ENCODE measurements around the gene RNF166.
"Not testable (repeated sequence)": the region's sequence is repeated elsewhere in the genome, so short reads cannot be mapped to it uniquely, and the experiment has no call there.

The RNF166 gene

DNA sequence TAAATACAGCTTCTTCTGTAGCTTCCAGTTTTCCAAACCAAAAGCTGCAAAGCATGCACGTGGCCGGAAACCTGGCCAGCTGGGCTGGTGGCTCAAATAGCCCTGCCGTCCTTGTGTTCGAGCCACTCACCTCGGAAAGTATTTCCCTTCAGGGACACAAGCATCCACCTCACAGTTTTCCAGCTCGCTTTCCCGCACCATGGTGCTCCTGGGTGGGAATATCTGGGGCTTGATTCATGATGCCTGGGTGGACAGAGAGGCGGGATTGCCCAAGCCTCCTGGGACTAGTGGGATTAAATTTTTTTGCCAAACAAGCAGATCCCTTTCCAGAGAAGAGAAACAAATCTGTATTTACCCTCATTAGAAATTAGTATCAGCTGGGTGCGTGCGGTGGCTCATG, 36.2 kb downstream of the RNF166 start:
- FAIRE-seq = no peak

DNA sequence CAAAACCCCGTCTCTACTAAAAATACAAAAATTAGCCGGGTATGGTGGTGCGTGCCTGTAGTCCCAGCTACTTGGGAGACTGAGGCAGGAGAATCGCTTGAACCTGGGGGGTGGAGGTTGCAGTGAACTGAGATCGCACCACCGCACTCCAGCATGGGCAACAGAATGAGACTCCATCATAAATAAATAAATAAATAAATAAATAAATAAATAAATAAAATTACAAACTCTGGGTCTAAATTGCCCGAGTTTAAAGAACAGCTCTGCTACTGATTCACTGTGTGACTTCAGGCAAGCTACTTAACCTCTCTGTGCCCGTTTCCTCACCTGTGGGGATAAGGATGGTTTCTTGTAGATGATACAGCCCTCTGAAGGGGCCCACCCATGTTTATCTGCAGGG, 36.7 kb downstream of the RNF166 start:
- FAIRE-seq = not testable (repeated sequence)

DNA sequence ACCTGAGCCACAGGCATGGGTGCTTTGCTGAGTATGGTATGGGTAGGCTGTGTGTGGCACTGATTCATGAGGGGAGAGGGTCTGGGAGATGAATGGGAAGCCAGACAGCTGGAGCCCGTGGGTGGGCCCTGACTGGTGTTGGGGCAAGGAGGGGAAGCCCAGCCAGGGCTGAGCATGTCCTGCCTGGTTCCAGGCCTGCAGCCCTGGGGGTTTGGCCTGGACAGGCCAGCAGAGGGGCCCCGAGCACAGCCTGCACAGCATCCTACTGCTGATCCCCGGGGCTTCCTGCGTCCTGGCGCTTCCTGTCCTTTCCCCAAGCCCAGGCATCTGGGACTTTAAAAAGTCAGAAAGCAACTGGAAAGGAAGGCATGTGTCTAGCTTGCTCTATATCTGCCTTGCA, 38.7 kb downstream of the RNF166 start:
- FAIRE-seq = no peak

DNA sequence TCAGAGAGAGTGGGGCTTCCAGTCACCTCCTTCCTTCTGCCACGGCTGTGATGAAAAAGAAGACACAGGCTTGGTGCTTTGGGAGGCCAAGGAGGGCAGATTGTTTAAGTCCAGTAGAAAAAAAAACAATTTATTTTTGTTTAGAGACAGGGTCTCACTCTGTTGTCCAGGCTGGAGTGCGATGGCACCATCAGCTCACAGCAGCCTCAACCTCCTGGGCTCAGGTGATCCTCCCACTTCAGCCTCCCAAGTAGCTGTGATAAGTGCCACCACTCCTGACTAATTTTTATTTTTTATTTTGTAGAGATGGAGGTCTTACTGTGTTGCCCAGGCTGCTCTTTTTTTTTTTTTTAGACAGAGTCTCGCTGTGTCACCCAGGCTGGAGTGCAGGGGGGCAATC, 40.6 kb downstream of the RNF166 start:
- no peak for FAIRE-seq

DNA sequence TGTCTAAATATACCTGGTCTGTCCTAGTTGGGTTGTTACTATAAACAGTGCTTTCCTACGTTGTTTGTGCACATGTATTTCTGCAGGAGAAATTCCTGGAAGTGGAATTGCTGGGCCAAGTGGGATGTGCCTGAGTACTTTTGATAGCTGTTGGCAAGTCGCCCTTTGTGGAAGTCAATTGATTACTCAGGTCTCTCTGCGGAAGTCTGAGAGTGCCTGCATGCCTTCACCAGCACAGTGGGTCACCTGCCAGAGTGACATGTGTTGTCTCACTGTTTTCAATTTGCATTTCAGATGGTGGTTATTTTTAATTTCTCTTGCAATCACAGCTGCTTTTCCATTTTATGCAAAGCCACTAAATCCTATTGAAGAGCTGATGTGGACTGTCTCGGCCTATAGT, 41.1 kb downstream of the RNF166 start:
- no peak for FAIRE-seq

DNA sequence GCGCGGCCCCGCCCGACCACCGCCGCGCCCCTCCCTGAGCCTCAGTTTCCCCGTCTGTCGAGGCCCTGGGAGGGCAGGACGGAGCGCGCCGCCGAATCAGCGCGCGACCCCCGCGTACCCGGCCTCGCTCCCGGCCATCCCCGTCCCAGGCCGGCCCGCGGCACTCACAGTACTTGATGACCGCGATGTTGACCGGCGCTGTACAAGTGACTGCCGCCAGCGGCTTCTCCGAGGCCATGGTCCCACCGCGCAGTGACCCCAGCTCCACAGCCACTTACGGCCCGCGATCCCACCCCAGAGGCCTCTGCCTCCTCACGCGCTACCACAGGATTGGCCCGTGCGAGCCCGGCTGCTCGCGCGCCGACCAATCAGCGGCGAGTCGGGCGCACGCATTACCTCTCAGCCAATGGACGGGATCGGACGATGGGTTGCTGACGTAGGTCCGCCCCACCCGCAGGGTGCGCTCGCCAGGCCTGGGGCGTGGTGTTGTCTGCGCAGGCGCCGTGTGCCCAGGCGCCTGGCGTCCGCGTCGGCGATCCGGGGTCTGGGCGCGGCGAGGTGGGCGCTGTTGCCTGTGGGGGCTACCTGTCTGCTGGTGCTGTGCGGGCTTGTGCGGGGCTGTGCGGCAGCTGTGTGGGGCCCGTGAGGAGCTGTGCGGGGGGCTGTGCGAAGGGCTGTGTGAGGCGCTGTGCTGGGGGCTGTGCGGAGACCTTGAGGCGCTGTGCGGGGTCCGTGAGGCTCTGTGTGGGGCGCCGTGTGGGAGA, 43.2 kb downstream of the RNF166 start, which contains the start of gene MVD:
Gene MVD, minus strand, starts transcription at position 249 of the 764 bp plus-strand sequence. Its CDS starts 11 bp downstream, at position 238.
- no peak for FAIRE-seq

DNA sequence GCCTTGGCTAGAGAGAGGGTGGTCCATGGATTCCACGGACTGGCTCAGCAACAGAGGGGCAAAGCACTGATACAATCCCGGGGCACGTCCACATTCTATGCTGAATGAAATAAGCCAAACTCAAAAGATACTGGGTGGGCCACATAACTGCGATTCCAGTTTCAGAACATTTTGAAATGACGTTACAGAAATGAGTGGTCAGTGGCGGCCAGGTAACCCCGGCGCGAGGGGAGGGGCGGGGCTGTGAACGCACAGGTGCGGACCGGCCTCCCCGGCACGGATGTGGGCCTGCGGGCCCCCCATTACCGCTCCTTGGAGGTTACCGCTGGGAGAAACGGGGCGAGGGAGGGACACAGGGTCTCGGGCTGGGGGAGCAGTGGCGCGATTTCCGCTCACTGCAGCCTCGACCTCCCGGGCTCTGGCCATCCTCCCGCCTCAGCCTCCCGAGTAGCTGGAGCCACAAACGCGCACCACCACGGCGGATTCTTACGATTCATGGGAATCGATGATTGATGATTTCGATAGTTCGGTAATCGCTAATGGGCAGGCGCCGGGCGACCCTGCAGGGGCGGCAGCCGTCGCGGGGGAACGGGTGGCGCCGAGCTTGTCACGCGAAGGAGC, 43.9 kb downstream of the RNF166 start:
- no peak for FAIRE-seq

DNA sequence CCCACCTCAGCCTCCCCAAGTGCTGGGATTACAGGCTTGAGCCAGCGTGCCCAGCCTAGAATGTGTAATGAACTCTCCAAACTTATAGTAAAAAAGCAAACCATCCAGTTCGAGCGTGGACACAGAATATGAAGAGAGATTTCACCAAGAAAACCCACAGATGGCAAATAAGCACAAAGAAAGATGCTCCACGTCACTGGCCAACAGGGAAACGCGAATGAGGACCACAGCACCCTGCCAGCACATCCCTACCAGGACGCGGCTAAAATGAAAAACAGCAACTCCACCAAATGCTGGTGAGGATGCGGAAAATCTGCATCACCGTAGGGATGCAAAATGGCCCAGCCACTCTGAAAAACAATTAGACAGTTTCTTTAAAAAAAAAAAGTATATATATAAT, 44.7 kb downstream of the RNF166 start:
- FAIRE-seq = no peak

DNA sequence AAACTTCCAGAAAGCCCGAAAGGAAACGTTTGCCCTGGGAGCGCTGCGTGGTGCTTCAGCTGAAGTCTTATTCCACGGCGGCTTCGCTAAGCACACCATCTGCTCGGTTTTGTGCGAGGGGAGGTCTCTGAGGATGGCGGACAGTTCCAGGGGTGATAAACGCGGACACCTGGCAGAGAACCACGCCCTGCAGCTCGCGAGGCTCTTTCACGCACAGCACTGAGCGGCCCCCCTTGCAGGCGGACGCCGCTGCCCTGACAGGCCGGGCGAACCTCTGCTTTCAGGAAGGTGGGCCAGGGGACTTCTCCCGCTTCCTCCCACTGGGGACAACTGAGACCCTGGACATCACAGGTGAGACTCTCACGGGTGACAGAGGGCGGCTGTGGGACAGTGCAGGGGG, 47.0 kb downstream of the RNF166 start:
- FAIRE-seq = no peak

DNA sequence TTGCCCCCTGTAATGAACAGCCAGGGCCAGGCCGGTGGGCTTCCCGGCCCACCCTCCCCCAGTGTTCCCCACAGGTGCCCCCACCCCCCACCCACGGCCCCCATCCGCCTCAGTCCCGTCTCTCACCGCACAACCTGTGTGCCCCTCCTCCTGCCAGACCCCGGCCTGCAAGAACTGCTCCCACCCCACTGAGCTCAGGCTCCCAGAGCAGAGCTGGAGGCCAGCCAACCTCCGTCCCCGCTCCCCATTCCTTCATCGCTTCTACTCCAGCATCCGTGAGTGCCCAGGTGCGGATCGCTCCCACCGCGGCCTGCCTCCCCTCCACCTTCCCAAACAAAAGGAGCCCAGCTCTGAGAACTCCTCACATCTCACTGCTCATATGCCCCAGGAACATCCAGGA, 47.5 kb downstream of the RNF166 start:
- no peak for FAIRE-seq

DNA sequence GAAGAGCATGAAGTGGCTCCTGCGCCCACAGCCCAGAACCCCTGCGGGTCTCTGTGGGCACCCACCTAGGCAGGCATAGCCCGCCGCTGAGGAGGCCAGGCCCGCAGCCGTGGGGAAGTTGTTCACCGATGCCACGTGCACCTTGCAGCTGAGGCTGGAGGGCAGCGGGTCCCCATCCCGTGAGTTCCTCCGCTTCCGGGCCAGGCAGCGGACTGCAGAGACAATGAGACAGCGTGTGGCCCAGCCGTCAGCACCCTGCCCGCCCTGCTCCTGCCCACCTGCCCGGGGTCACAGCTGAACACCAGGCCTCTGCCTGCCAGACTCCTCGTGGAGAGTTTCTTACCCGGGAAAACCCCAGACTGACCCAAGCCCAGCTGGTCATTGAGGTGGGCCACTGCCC, 48.8 kb downstream of the RNF166 start:
- FAIRE-seq = no peak

DNA sequence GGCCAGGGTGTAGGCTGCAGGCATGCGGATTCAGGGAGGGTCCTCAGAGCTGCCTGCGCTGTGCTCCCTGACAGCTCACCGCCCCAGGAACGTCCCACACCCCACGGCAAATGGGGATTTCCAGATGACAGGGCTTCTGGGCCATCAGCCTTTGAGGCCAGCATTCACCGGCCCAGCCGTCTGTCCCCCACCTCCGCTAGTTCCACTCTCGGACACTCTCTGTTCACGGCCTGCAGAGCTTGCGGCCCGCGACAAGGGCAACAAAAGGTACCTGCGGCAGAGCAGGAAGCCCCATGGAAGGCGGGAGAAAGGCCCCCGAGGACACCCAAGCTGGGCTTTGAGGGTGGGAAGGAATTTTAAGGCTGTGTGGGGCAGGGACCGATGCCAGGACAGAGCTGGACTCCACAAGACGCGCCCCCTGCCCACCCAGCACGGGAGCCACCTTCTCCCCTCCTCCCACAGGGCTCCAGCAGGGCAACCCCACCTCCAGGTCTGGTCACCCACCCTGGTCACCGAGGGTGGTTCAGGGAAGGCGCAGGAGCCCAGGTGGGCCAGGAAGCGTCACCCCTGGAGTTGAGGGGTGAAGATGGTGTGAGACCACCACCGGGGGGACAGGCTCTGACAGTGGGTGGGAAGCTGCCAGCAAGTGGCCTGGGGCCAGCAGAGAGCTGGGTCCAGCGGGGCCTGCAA, 49.8 kb downstream of the RNF166 start:
- FAIRE-seq = no peak

DNA sequence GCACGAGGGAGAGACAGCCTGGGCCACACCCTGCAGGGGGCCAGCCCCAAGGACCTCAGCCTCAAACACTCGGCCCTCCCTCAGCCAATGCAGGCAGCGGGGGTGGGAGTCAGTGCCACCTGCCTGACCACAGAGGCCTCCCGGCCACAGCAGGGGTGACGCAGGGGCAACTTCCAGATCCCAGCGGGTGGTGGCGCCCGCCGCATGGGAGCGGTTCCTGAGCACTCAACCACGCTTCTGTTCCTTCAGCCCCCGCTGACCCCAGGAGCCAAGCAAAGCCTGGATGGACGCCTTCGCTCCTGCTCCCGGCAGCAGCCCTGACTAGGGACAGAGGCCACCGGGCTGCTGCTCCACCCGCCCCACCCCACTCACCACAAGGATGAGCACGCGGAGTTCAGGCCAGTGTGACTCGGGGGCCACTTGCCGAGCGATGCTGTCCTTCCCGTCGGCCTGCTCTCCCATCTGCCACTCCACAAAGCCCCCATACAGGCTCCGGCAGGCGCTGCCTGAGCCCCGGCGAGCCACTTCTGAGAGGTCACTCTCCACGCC, 50.4 kb downstream of the RNF166 start:
- no peak for FAIRE-seq

DNA sequence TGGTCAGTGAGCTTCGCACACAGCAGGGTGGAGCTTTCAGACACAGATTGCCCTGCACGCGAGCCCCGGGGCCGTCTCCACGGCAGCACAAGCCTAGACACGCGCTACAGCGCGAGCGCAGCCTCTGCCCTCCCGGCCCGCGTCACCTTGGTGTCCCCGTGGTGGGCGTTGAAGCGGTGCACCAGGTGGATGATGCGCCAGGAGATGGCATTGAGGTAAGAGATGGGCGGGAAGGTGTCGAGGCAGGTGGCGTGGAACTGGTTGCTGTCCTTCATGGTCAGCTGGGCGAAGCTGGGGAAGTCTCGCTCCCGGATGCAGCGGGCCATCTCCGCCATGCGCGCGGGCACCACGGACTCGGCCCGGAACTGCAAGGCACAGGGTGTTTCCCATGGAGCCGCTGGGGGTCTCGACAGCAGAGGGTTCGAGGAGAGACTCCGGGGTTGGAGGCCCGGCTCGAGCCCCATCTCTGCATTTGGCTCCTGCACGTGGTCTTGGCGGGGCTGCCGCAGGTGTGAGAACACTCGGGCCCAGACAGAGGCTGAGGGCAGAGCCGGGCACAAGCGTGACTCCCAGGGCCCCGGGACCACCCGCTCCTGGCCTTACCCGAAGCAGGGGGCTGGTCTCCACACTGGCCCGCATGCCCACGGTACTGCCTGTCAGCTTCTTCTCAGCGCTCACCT, 51.0 kb downstream of the RNF166 start:
- FAIRE-seq = no peak

DNA sequence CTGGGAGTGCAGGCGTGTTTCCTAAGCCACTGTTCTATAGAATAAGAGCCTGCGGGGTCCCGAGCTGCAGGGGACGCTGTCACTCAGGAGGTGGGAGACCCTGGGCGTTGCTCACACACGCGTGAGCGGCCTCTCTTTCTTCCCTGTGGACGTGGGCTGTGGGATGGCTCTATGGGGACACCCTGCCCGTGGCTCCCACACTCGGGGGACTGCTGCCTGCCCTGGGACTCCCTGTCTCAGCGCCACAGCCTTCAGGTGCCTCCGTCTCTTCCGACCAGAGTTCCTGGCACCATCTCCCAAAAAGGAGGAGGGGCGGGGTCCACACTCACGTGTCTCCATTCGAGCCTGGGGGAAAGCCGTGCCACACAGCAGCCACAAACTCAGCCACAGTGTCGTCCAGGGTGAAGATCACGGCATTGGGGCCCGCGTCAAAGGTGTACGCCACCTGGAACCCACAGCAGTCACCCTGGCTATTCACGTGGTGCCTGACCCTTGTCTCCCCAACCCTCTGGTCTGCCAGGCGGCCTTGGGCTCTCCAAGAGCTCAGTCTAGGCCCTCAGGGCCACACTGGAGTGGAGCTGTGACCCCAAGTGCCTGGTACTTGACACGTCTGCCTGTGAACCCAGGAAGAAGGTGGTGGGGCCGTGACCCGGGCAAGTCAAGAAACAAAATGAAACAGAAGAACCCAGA, 51.7 kb downstream of the RNF166 start:
- FAIRE-seq = no peak

DNA sequence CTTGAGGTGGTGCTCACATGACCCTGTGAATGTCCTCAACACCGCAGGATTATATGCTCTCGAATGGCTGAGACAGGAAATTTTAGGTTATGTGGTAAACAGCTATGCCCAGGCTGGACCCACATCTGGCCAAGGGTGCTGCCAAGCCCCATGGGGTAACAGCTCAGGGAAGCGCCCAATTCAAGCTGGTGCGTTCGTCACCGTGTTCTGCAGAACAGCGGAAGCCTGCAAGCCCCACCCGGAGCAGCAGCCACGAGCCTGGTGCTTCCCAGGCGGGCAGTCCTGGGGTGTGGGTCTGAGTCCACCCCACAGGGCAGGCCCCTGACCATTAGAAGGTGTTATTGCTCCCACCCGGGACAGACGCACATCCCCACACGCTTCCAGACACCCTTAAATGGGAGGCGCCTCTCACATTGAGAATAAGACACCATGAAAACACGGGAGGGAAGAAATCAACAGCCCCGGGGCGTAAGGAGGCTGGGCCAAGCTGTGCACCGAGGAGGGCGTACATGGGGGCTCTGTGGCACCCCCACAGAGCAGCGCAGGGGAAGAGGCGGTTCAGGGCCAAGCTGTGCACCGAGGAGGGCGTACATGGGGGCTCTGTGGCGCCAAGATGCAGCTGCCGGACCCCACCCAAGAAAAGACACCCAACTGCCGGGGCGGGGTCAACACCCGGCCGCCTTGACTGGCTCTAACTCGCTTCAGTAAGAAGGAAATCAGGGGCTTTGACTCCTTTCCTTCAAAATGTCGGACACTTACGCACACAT, 52.4 kb downstream of the RNF166 start:
- no peak for FAIRE-seq

DNA sequence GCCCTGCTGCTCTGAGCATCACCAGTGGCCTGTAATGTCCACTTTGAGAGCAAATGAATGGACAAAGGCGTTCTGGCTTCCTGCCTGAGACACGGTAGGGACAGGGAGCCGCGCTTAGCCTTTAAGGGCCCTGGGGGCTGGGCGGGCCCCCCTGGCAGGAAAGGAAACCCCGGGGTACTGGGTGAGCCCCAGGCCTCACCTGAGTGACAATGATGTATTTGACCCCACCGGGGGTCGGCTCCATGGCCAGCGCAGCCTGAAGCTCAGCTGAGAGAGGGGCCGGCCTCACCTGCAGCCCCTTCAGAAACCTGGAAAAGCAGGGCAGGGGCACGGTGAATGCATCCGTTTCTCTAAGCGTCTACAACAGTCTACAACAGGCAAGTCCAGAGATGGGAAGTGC, 53.1 kb downstream of the RNF166 start:
- FAIRE-seq = no peak

DNA sequence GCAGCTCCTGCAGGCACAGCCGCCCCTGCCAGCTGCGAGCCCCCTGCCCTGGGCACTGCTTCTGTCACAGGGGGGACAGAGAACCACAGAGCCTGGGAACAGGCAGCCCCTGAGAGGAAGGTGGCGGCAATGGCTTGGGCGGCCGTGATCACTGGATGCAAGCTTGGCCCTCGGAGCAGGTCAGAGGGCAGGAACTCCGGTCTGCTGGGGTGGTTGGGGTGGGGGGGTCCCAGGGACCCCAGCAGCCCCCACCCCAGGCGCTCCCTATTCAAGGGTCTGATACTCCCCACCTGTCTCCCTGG, 53.5 kb downstream of the RNF166 start:
- FAIRE-seq = no peak

DNA sequence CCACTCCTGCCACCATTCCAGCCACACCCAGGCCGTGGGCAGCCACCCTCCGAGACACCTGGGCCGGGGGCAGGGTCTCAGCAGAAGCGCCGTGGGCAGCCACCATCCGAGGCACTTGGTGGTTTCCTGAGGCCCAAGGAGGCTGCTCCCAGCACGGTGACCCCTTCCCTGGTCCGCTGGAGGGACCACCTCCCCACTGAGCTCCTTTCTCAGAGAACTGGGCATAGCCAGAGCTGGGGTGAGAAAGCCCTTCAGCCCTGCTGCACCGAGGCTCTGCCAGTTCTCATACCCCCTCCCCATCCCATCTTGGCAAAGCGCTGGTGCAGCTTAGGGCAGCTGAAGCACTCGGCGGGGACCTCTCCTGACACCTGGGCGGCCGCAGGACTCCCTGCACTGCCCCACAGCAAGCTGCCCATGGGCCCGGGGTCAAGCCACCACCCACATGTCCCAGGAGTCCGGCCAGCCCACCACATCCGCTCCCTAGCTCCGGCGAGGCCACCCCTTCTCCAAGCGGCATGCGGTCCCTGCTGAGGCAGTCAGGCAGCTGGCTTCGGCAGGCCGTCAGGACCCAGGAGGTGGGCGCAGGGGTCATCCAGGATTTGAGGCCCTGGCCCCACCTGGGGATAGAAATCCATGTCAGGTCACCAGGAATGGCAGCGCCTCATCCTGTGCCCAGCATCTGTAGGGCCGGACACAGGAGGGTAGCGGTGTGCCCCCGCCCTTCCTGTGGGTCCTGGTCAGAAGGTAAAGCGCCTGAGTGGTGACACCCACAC, 54.0 kb downstream of the RNF166 start:
- FAIRE-seq = no peak

DNA sequence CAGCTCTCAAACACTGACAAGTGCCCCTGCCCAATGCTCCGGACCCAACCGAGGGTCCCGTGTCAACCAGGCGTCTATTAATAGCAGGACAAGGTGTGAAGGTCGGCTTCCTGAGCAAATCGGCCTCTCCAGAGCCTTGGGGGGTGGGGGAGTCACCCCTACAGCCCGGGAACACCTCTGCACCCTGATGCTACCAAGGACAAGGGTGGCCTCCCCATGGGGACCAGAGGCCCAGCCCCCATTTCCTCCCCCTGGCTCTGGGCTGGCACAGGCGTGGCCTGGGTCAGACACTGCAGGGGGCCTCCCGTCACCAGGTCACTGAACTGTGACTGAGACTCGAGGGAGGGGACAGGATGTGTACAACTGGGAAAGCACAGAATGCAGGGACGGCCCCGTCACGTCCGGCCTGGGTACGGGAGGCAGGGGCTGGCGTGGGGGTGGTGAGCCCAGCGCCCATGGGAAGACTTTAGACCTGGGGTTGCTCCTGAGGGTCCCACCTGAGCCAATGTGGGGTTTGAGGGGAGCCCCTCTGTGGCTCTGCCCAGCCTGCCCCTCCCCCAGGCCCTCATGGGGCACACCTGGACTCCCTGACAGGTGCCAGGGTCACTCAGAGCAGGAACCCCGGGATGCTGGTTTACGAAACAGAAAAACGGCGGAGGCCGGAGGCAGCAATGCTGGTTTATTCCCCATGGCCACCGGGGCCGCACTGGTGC, 54.8 kb downstream of the RNF166 start:
- no peak for FAIRE-seq

Data from islet of Langerhans (tissue), 1 donor.